Measurements from ENCODE around the gene NRSN2. TPM values are rescaled to one million over a fixed set of nuclear protein-coding genes. Genes with fewer than 3 reads are reported as not detected.

NRSN2 gene
- total RNA-seq, 2 donors from 2014 or later: 24.7 to 38.4 TPM

GRCh38 chr20:366041-366718 lies 19.3 kb downstream of the NRSN2 start:
- DNase-seq: no peak
- no peaks in the 10 kb centered on the region for H3K4me1 Mint-ChIP-seq
- 90% methylated on average over 6 to 7 of the region's 7 CpGs for WGBS, 2 experiments (ENCODE audit: insufficient coverage in 1 of 2, insufficient read length in 1 of 2)
- Histone ChIP-seq H3K4me1 (ENCODE audit: control insufficient read depth, insufficient read depth, low read length) (no peaks in the 10 kb centered on the region), H3K36me3 (ENCODE audit: control insufficient read depth, insufficient read depth, low read length) (no peaks in the 10 kb centered on the region), H3K27me3 (ENCODE audit: control insufficient read depth, insufficient read depth, low read length, poor library complexity, severe bottlenecking) (no peaks in the 10 kb centered on the region), H3K9me3 (ENCODE audit: control insufficient read depth, low read length) (no peaks in the 10 kb centered on the region), H3K4me3 (ENCODE audit: low read length) (no peak overlapping the region), H3K9ac (ENCODE audit: extremely low read depth, low read length, poor library complexity, severe bottlenecking) (no peak overlapping the region), H3K27ac (ENCODE audit: low read depth, low read length) (no peak overlapping the region)
- no peak overlapping the region for H3K4me3 Mint-ChIP-seq
- H3K27ac Mint-ChIP-seq: no peak overlapping the region
- no peaks in the 10 kb centered on the region for H3K9me3 Mint-ChIP-seq
- peaks cover 22% of the 10 kb centered on the region for H3K27me3 Mint-ChIP-seq (ENCODE audit: insufficient read depth)
- no peak for TF ChIP-seq CTCF (conservative IDR thresholded peaks at IDR 0.05)
- H3K36me3 Mint-ChIP-seq (ENCODE audit: low read depth): no peaks in the 10 kb centered on the region

GRCh38 chr20:366719-367485 lies 20.0 kb downstream of the NRSN2 start:
- Mint-ChIP-seq H3K27ac (no peak overlapping the region), H3K9me3 (no peaks in the 10 kb centered on the region), H3K27me3 (ENCODE audit: insufficient read depth) (peaks cover 21% of the 10 kb centered on the region), H3K36me3 (ENCODE audit: low read depth) (no peaks in the 10 kb centered on the region), H3K4me1 (peaks cover under 1% of the 10 kb centered on the region), H3K4me3 (no peak overlapping the region)
- Histone ChIP-seq H3K36me3 (ENCODE audit: control insufficient read depth, insufficient read depth, low read length) (no peaks in the 10 kb centered on the region), H3K4me1 (ENCODE audit: control insufficient read depth, insufficient read depth, low read length) (no peaks in the 10 kb centered on the region), H3K9ac (ENCODE audit: extremely low read depth, low read length, poor library complexity, severe bottlenecking) (no peak overlapping the region), H3K27ac (ENCODE audit: low read depth, low read length) (no peak overlapping the region), H3K4me3 (ENCODE audit: low read length) (no peak overlapping the region), H3K9me3 (ENCODE audit: control insufficient read depth, low read length) (no peaks in the 10 kb centered on the region), H3K27me3 (ENCODE audit: control insufficient read depth, insufficient read depth, low read length, poor library complexity, severe bottlenecking) (no peaks in the 10 kb centered on the region)
- no peak for TF ChIP-seq CTCF (conservative IDR thresholded peaks at IDR 0.05)
- WGBS, 2 experiments (ENCODE audit: insufficient coverage in 1 of 2, insufficient read length in 1 of 2): 82 to 89% methylated on average over 8 to 12 of the region's 13 CpGs
- DNase-seq: no peak

GRCh38 chr20:367486-367887 lies 20.6 kb downstream of the NRSN2 start:
- H3K4me3 Mint-ChIP-seq: no peak overlapping the region
- no peaks in the 10 kb centered on the region for H3K9me3 ChIP-seq (ENCODE audit: control insufficient read depth, low read length)
- no peaks in the 10 kb centered on the region for H3K36me3 Mint-ChIP-seq (ENCODE audit: low read depth)
- H3K36me3 ChIP-seq (ENCODE audit: control insufficient read depth, insufficient read depth, low read length): no peaks in the 10 kb centered on the region
- TF ChIP-seq CTCF (conservative IDR thresholded peaks at IDR 0.05): no peak
- H3K27ac ChIP-seq (ENCODE audit: low read depth, low read length): no peak overlapping the region
- peaks cover 21% of the 10 kb centered on the region for H3K27me3 Mint-ChIP-seq (ENCODE audit: insufficient read depth)
- no peak overlapping the region for H3K4me3 ChIP-seq (ENCODE audit: low read length)
- WGBS, 2 experiments (ENCODE audit: insufficient coverage in 1 of 2, insufficient read length in 1 of 2): 85 to 87% methylated on average over 6 to 8 of the region's 8 CpGs
- H3K27me3 ChIP-seq (ENCODE audit: control insufficient read depth, insufficient read depth, low read length, poor library complexity, severe bottlenecking): no peaks in the 10 kb centered on the region
- no peak overlapping the region for H3K9ac ChIP-seq (ENCODE audit: extremely low read depth, low read length, poor library complexity, severe bottlenecking)
- peaks cover 5% of the 10 kb centered on the region for H3K4me1 Mint-ChIP-seq
- no peak for DNase-seq
- H3K9me3 Mint-ChIP-seq: no peaks in the 10 kb centered on the region
- no peak overlapping the region for H3K27ac Mint-ChIP-seq
- no peaks in the 10 kb centered on the region for H3K4me1 ChIP-seq (ENCODE audit: control insufficient read depth, insufficient read depth, low read length)

Measured in endodermal cell (in vitro differentiated cells).